HG02852 (cell line): ENCODE data around the gene OR2T5.
"Not testable (repeated sequence)": the region's sequence is repeated elsewhere in the genome, so short reads cannot be mapped to it uniquely, and the experiment has no call there.

Source experiments
- ATAC-seq: cut with Tn5 transposase; IDR thresholded peaks from one replicate; pipeline ENCODE4 v1.9.1; 2021; ENCODE audit warnings: mild to moderate bottlenecking, moderate library complexity; ENCODE audit not compliant: unreplicated experiment

Gene OR2T5

GRCh38 chr1:248500305-248501035, 12.1 kb downstream of the OR2T5 start:
- ATAC-seq, result not testable (repeated sequence)

- not testable (repeated sequence) for ATAC-seq
Measured at GRCh38 chr1:248507773-248508172, 19.4 kb downstream of the OR2T5 start, which contains the start of gene OR2G6. OR2G6 (plus strand) TSS chr1:248508073; CDS start chr1:248521647, 13,574 bp downstream.

GRCh38 chr1:248510217-248510616, 21.8 kb downstream of the OR2T5 start:
- ATAC-seq, result not testable (repeated sequence)

GRCh38 chr1:248521856-248522255, 33.5 kb downstream of the OR2T5 start:
- no peak for ATAC-seq

- ATAC-seq, result not testable (repeated sequence)
Measured at GRCh38 chr1:248537449-248537848, 49.1 kb downstream of the OR2T5 start.
